Endothelial cell of umbilical vein (primary cell): ENCODE results near the gene MPST. TPM values are rescaled to one million over a fixed set of nuclear protein-coding genes. Genes with fewer than 3 reads are reported as not detected.

Experiments used
- BruUV-seq: library from RNA; stranded (reverse); fragments of 400-500 nt; replicated peaks from 2 replicates; lab custom pipeline; 2021; lab: Mats Ljungman, UMichigan
- CTCF ChIA-PET: fragments of 300-600, 350-600 bp; sonication (Branson Sonifier 250); formaldehyde crosslinking; loops from one replicate; lab custom pipeline; 2021; ENCODE audit warnings: antibody characterized with exemption, inconsistent platforms; lab: Charles Lee
- POLR2A ChIA-PET: fragments of 300-600, 350-600 bp; sonication (Branson Sonifier 250); formaldehyde crosslinking; loops from one replicate; lab custom pipeline; 2021; ENCODE audit warnings: antibody characterized with exemption, inconsistent platforms; lab: Charles Lee
- DNase-seq: peaks from one replicate; pipeline ENCODE4 v3.0.0-alpha.2; 2011; ENCODE audit warnings: low read depth, low spot score
- FAIRE-seq: peaks from 2 replicates; lab custom pipeline; 2011; peaks lifted over from hg19 to GRCh38; lab: Jason Lieb, UNC
- H2AFZ ChIP-seq: 2 replicates; pipeline ENCODE4 v1.6.0; 2012; ENCODE audit warnings: low read depth, low read length, control low read depth, inconsistent platforms
- H3K27ac ChIP-seq: 2 replicates; pipeline ENCODE4 v1.5.1; 2011; ENCODE audit warnings: low read depth, mild to moderate bottlenecking, control low read depth, low read length, moderate library complexity; ENCODE audit not compliant: insufficient read depth
- H3K27me3 ChIP-seq, 2 experiments: 2 replicates each; pipeline versions ENCODE4 v1.6.0 to v1.6.1; 2011; ENCODE audit warnings: low read length in 2 of 2, mixed read lengths in 1 of 2; ENCODE audit not compliant: control insufficient read depth in 2 of 2, insufficient read depth in 2 of 2
- H3K36me3 ChIP-seq, 2 experiments: 2 replicates in 1 of 2; 3 replicates in 1 of 2; pipeline ENCODE4 v1.5.1; 2011; ENCODE audit warnings: low read length in 2 of 2, mild to moderate bottlenecking in 1 of 2, moderate library complexity in 1 of 2; ENCODE audit not compliant: control insufficient read depth in 2 of 2, insufficient read depth in 2 of 2; ENCODE audit errors: extremely low read depth in 1 of 2
- H3K4me1 ChIP-seq: 3 replicates; pipeline ENCODE4 v1.5.1; 2011; ENCODE audit warnings: mild to moderate bottlenecking, low read length; ENCODE audit not compliant: control insufficient read depth, insufficient read depth; ENCODE audit errors: extremely low read depth
- H3K4me2 ChIP-seq: 2 replicates; pipeline ENCODE4 v1.6.1; 2011; ENCODE audit warnings: low read length, control low read depth, mixed read lengths; ENCODE audit not compliant: insufficient read depth
- H3K4me3 ChIP-seq, 3 experiments: fragments of 200-600 bp in 1 of 3; sonication (generic), shearing (Covaris generic) in 1 of 3; replicated peaks in 1 of 3; 2 replicates each; pipeline ENCODE4 v1.5.1; 2011 to 2016; ENCODE audit warnings: control low read depth in 3 of 3, low read length in 3 of 3, mild to moderate bottlenecking in 2 of 3, inconsistent platforms in 1 of 3, low read depth in 1 of 3, moderate library complexity in 1 of 3; ENCODE audit not compliant: insufficient read depth in 1 of 3
- H3K79me2 ChIP-seq: 2 replicates; pipeline ENCODE4 v1.6.0; 2012; ENCODE audit warnings: low read length, inconsistent platforms; ENCODE audit not compliant: control insufficient read depth, insufficient read depth
- H3K9ac ChIP-seq: replicated peaks from 2 replicates; pipeline ENCODE3; 2011; ENCODE audit warnings: low read length, control low read depth; ENCODE audit not compliant: insufficient read depth; ENCODE audit errors: extremely low read depth
- H3K9me1 ChIP-seq: replicated peaks from 3 replicates; pipeline ENCODE4 v1.6.0; 2011; ENCODE audit warnings: mild to moderate bottlenecking, low read length; ENCODE audit not compliant: control insufficient read depth, insufficient read depth; ENCODE audit errors: extremely low read depth
- H3K9me3 ChIP-seq: replicated peaks from 2 replicates; pipeline ENCODE4 v1.5.1; 2012; ENCODE audit warnings: low read length, inconsistent platforms; ENCODE audit not compliant: control insufficient read depth, insufficient read depth
- H4K20me1 ChIP-seq: replicated peaks from 2 replicates; pipeline ENCODE3; 2011; ENCODE audit warnings: mild to moderate bottlenecking, low read length; ENCODE audit not compliant: control insufficient read depth, insufficient read depth; ENCODE audit errors: extremely low read depth
- EZH2 ChIP-seq: IDR thresholded peaks from 2 replicates; pipeline ENCODE4 v1.6.1; 2012; ENCODE audit warnings: borderline replicate concordance, low read depth, mild to moderate bottlenecking, moderate library complexity, low read length, inconsistent platforms; ENCODE audit not compliant: severe bottlenecking
- FOS ChIP-seq: IDR thresholded peaks from 2 replicates; pipeline ENCODE4 v1.6.1; 2011; ENCODE audit warnings: mild to moderate bottlenecking, low read length, moderate library complexity, borderline replicate concordance; ENCODE audit not compliant: insufficient read depth
- GATA2 ChIP-seq: IDR thresholded peaks from 2 replicates; pipeline ENCODE4 v1.7.0; 2011; ENCODE audit warnings: low read depth, mild to moderate bottlenecking, moderate library complexity, mixed read lengths, low read length; ENCODE audit not compliant: insufficient read length, insufficient read depth
- MYC ChIP-seq: IDR thresholded peaks from one replicate; pipeline ENCODE4 v1.6.1; 2011; ENCODE audit warnings: mild to moderate bottlenecking, low read depth, low read length
- POLR2A ChIP-seq: IDR thresholded peaks from 2 replicates; pipeline ENCODE4 v1.6.1; 2012; ENCODE audit warnings: low read depth, mild to moderate bottlenecking, control low read depth, low read length
- POLR2AphosphoS5 ChIP-seq: IDR thresholded peaks from 2 replicates; pipeline ENCODE4 v1.6.1; 2012; ENCODE audit warnings: low read depth, mild to moderate bottlenecking, control low read depth, low read length, moderate library complexity; ENCODE audit not compliant: insufficient read depth
- dilution Hi-C: fragments of 300-500 bp; cut with MboI; formaldehyde crosslinking; loops from one replicate; pipeline ENCODE4 v1.15.0; 2019; ENCODE audit warnings: low sequenced_read_pairs; ENCODE audit not compliant: extremely low pct_ligation_motif_present
- intact Hi-C: fragments of 100-400 bp; cut with micrococcal nuclease; formaldehyde crosslinking; loops from one replicate; pipeline ENCODE4 v1.10.0; 2022
- polyA plus RNA-seq, 4 experiments: library from polyadenylated mRNA; depleted of rRNA in 3 of 4; stranded (reverse) in 3 of 4; unstranded in 1 of 4; fragments of >200 nt; gene quantifications; 2 replicates each; pipeline versions ENCODE4 v1.2.1 to v1.2.3, GENCODE V29; 2011 to 2012; ENCODE audit warnings: missing spikeins in 1 of 4
- total RNA-seq: library from RNA; stranded (reverse); gene quantifications from 2 replicates; pipeline ENCODE4 v1.2.3, GENCODE V29; 2021
- TF ChIP-seq, protein P1 (sequence below): IDR thresholded peaks from 2 replicates; pipeline ENCODE4 v1.6.1; 2011; ENCODE audit not compliant: insufficient read depth, insufficient read length

MPST gene
- total and polyA plus RNA-seq, 2 donors (not counting 3 experiments of a cell fraction or from before 2014, with no cell fraction given), result 93.2 to 124 TPM

DNA sequence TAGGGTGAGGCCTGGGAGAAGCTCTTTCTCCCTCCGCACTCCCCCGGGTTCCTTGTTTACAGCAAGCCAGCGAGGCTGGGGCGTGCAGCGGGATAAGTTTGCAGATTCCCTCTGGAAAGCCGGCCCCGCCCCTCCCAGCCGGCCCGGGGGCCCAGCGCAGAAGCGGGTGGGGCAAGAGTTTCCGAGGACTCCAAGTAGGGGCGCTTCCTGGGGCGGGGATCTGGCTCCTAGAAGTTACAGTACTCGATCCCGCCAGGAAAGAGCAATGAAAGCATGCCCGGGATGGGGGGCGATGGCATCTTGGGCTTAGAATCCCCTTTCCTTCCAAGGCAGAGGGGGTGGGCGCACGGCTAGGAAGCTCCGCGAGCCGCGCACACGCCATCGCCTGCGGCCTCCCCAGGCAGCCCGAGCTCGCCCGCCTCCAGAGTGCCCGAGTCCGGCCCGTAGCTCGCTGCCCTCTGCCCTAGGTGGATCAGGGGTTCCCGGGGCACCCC is 680 bp upstream of the MPST start:
- ChIA-PET POLR2A (no interaction called here), CTCF (interaction anchor here (0.8 to 6.7 kb wide), 14 partner anchors 8 to 237 kb away, joined by 3 to 57 read pairs (median 4); partner anchors contain the start of gene KCTD17)
- H3K4me1 ChIP-seq, result peaks cover 12% of the 10 kb centered on the region
- H3K27ac ChIP-seq, result peak overlapping the region; percentile 91
- dilution Hi-C loops (no loop called here), intact Hi-C loops (loop anchor here (2.0 kb wide), 1 partner anchor 22 kb away; no protein-coding TSS in a partner anchor)
- FAIRE-seq, result peak; percentile 69
- H3K36me3 ChIP-seq, result peaks cover 2 to 6% of the 10 kb centered on the region in 2 experiments
- H3K27me3 ChIP-seq, result no peaks in the 10 kb centered on the region
- H3K9me1 ChIP-seq, result no peaks in the 10 kb centered on the region
- peak overlapping the region; percentile 75 for H3K4me2 ChIP-seq
- peak overlapping the region; percentile 74 to 89 (median 86) for H3K4me3 ChIP-seq
- peak; percentile 44 for DNase-seq
- no peak for TF ChIP-seq MYC
- no peak for TF ChIP-seq FOS
- TF ChIP-seq EZH2, result no peak
- peaks cover 28% of the 10 kb centered on the region for H3K79me2 ChIP-seq
- no peaks in the 10 kb centered on the region for H4K20me1 ChIP-seq
- TSS peak; percentile 16 for BruUV-seq
- peak overlapping the region; percentile 82 for H3K9ac ChIP-seq
- H2AFZ ChIP-seq, result peak overlapping the region; percentile 53
- no peaks in the 10 kb centered on the region for H3K9me3 ChIP-seq

DNA sequence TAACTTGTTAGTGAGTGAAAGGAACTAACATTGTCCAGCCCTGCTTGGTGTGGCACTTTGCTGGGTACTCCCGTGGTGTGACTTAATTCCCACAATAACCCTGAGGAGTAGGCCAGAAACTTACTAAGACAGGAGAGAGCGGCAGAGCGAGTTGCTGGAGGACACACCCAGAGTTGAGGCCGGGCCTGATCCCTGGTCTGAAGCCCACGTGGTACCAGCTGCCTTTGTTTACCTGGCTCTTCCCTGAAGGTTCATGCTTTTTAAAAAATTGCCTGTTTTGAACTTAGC is 594 bp downstream of the MPST start:
- peak; percentile 88 for FAIRE-seq

More for the DNA sequence above, 594 bp downstream of the MPST start:
- intact Hi-C loops (no loop called here), dilution Hi-C loops (no loop called here)
- H4K20me1 ChIP-seq, result no peaks in the 10 kb centered on the region
- H2AFZ ChIP-seq, result peak overlapping the region; percentile 41
- no peaks in the 10 kb centered on the region for H3K9me3 ChIP-seq
- BruUV-seq, result no TSS peak
- H3K79me2 ChIP-seq, result peaks cover 28% of the 10 kb centered on the region
- H3K27ac ChIP-seq, result peak overlapping the region; percentile 14
- H3K4me3 ChIP-seq, result peak overlapping the region; percentile 68 to 86 (median 74)
- CTCF ChIA-PET, result interaction anchor here (0.9 to 6.7 kb wide), 7 partner anchors 11 to 179 kb away, joined by 3 to 57 read pairs (median 10); no protein-coding TSS in a partner anchor
- peak overlapping the region; percentile 94 for H3K4me2 ChIP-seq
- peak; percentile 47 for DNase-seq
- peaks cover 2 to 12% of the 10 kb centered on the region in 2 experiments for H3K36me3 ChIP-seq
- no peaks in the 10 kb centered on the region for H3K9me1 ChIP-seq
- peaks cover 12% of the 10 kb centered on the region for H3K4me1 ChIP-seq
- no peaks in the 10 kb centered on the region for H3K27me3 ChIP-seq
- TF ChIP-seq, protein P1, sequence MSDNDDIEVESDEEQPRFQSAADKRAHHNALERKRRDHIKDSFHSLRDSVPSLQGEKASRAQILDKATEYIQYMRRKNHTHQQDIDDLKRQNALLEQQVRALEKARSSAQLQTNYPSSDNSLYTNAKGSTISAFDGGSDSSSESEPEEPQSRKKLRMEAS, result no peak
- TF ChIP-seq POLR2AphosphoS5 (no peak), MYC (peak; percentile 26), GATA2 (no peak), POLR2A (no peak), EZH2 (no peak)
- POLR2A ChIA-PET, result no interaction called here
- H3K9ac ChIP-seq, result peak overlapping the region; percentile 82
